ENCODE results near the gene LBR.
A peak's percentile ranks its signal among the peaks of the same experiment; 100 is the strongest.
"Not testable (repeated sequence)": the region's sequence is repeated elsewhere in the genome, so short reads cannot be mapped to it uniquely, and the experiment has no call there.

The LBR gene

DNA sequence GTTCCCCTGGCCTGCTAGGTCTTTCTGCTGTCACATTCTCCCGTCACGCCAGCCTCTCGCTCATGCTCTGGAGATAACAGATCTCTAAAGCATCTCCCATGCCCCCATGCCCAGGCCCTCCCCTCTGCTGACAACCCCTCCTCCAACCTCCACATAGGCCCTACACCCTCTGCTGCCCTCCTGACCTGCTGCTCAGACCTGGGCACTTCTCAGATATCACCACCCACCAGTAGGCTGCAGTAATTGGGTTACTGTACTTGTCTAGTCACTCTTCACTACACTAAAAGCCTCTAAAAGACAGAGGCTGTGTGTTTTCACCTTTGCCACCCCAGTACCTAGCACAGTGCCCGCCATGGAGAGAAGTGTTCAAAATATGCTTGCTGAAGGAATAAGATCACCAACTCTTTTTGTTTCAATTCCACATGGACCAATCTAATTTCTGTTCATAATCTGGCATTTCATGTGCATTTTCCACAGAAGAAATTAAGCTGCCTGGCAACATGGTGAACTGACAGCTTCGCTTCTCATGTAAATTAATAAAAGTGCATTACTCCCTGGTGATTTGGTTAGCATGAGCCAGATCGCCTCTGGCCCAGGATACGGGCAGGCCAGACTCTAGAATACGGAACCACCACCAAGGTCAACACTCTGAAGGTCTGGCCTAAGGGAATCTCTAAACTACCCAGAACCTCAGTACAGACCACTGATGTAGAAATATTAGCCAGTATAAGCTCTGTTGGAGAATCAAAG, 20.7 kb downstream of the LBR start:
- no peak for DNase-seq (ENCODE audit: insufficient read length, low spot score)
- TF ChIP-seq SPI1 (IDR thresholded peaks at IDR 0.05; ENCODE audit: low read depth, low read length), result no peak
- no peak for TF ChIP-seq PAX5 (IDR thresholded peaks at IDR 0.05; ENCODE audit: insufficient read depth, low read length, severe bottlenecking)
- no peak for TF ChIP-seq POLR2AphosphoS5 (IDR thresholded peaks at IDR 0.05; ENCODE audit: low read depth, low read length)
- TF ChIP-seq POU2F2 (IDR thresholded peaks at IDR 0.05; ENCODE audit: low read depth, low read length), result no peak
- TF ChIP-seq POLR2A (IDR thresholded peaks at IDR 0.05; ENCODE audit: low read depth, low read length), result no peak
- no peak for TF ChIP-seq TAF1 (IDR thresholded peaks at IDR 0.05; ENCODE audit: low read depth, low read length)
- no peak for FAIRE-seq

GRCh38 chr1:225400968-225401367, 26.9 kb downstream of the LBR start:
- TF ChIP-seq POU2F2 (IDR thresholded peaks at IDR 0.05; ENCODE audit: low read depth, low read length) (no peak), SPI1 (IDR thresholded peaks at IDR 0.05; ENCODE audit: low read depth, low read length) (no peak), PAX5 (IDR thresholded peaks at IDR 0.05; ENCODE audit: insufficient read depth, low read length, severe bottlenecking) (no peak)
- FAIRE-seq, result peak; percentile 51

DNA sequence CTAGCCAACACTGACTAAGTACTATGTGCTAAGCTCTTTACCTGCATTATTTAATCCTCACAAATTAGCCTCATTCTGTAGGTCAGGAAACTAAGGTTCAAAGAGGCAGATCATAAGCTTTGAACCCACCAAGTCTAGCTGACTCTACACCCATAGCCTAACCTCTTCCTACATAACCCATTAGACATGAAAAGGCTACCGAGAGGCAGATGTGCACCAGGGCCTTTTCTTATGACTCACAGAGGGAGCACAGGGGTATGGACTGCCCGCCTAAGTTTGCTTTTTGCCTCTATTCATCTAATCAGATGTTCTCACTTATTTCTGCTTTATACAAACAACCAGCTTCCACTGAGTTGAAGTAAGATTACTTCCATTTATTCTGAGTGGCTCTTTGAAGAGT, 31.5 kb downstream of the LBR start:
- TF ChIP-seq PAX5 (IDR thresholded peaks at IDR 0.05; ENCODE audit: insufficient read depth, low read length, severe bottlenecking) (no peak), SPI1 (IDR thresholded peaks at IDR 0.05; ENCODE audit: low read depth, low read length) (no peak), POU2F2 (IDR thresholded peaks at IDR 0.05; ENCODE audit: low read depth, low read length) (no peak), TAF1 (IDR thresholded peaks at IDR 0.05; ENCODE audit: low read depth, low read length) (no peak)
- no peak for DNase-seq (ENCODE audit: insufficient read length, low spot score)
- FAIRE-seq, result no peak

More at GRCh38 chr1:225400968-225401367, 26.9 kb downstream of the LBR start:
- DNase-seq (ENCODE audit: insufficient read length, low spot score), result no peak

- DNase-seq (ENCODE audit: insufficient read length, low spot score), result no peak
- TF ChIP-seq PAX5 (IDR thresholded peaks at IDR 0.05; ENCODE audit: insufficient read depth, low read length, severe bottlenecking) (no peak), POLR2A (IDR thresholded peaks at IDR 0.05; ENCODE audit: low read depth, low read length) (no peak), POU2F2 (IDR thresholded peaks at IDR 0.05; ENCODE audit: low read depth, low read length) (no peak), TAF1 (IDR thresholded peaks at IDR 0.05; ENCODE audit: low read depth, low read length) (no peak), SPI1 (IDR thresholded peaks at IDR 0.05; ENCODE audit: low read depth, low read length) (no peak), POLR2AphosphoS5 (IDR thresholded peaks at IDR 0.05; ENCODE audit: low read depth, low read length) (no peak)
- no peak for FAIRE-seq
These were observed 38.0 kb downstream of the LBR start for GRCh38 chr1:225389843-225390242.

DNA sequence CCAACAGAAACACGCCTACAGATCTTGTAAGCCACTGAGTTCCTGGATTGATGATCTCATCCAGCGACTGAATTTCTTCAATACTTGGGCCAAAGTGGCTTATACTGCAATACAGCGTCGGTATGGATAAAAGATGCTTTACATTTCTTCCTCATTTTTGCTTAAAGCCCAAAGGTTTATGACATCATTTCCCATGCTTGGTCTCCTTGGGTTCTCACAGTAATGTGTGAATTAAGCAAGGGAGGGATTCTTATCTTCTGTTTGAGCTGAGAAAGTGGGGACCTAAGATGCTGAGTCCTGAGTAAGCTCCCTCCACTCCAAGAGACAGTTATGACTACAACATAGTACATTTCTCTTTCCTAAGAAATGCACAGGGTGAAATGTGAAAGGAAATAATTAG, 39.5 kb downstream of the LBR start:
- no peak for FAIRE-seq
- no peak for TF ChIP-seq POLR2AphosphoS5 (IDR thresholded peaks at IDR 0.05; ENCODE audit: low read depth, low read length)
- TF ChIP-seq POLR2A (IDR thresholded peaks at IDR 0.05; ENCODE audit: low read depth, low read length), result no peak
- TF ChIP-seq PAX5 (IDR thresholded peaks at IDR 0.05; ENCODE audit: insufficient read depth, low read length, severe bottlenecking), result no peak
- no peak for TF ChIP-seq SPI1 (IDR thresholded peaks at IDR 0.05; ENCODE audit: low read depth, low read length)
- TF ChIP-seq TAF1 (IDR thresholded peaks at IDR 0.05; ENCODE audit: low read depth, low read length), result no peak
- no peak for TF ChIP-seq POU2F2 (IDR thresholded peaks at IDR 0.05; ENCODE audit: low read depth, low read length)
- DNase-seq (ENCODE audit: insufficient read length, low spot score), result no peak

- DNase-seq (ENCODE audit: insufficient read length, low spot score); FAIRE-seq: not testable (repeated sequence)
These were observed 41.0 kb downstream of the LBR start for GRCh38 chr1:225386860-225387259.

DNA sequence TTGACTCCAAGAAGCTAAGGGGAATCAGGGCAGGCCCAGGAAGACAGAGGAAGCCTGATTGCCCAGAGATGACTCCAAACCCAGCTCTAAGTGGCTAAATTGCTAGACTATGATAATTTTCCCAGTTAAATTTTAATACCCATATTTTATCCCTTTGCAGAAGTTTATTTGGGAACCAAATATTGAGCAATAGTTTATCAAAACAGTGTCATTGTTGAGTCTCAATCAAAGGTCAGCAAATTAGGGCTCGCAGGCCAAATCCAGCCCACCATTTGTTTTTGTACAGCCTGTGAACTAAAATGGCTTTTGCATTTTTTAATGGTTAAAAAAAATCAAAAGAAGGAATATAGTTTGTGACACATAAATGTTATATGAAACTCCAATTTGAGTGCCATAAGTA, 47.1 kb downstream of the LBR start:
- TF ChIP-seq POLR2AphosphoS5 (IDR thresholded peaks at IDR 0.05; ENCODE audit: low read depth, low read length) (no peak), PAX5 (IDR thresholded peaks at IDR 0.05; ENCODE audit: insufficient read depth, low read length, severe bottlenecking) (no peak), SPI1 (IDR thresholded peaks at IDR 0.05; ENCODE audit: low read depth, low read length) (no peak), POLR2A (IDR thresholded peaks at IDR 0.05; ENCODE audit: low read depth, low read length) (no peak), POU2F2 (IDR thresholded peaks at IDR 0.05; ENCODE audit: low read depth, low read length) (no peak), TAF1 (IDR thresholded peaks at IDR 0.05; ENCODE audit: low read depth, low read length) (no peak)
- no peak for DNase-seq (ENCODE audit: insufficient read length, low spot score)
- FAIRE-seq, result no peak

GRCh38 chr1:225378880-225379279, 49.0 kb downstream of the LBR start:
- TF ChIP-seq PAX5 (IDR thresholded peaks at IDR 0.05; ENCODE audit: insufficient read depth, low read length, severe bottlenecking) (no peak), POU2F2 (IDR thresholded peaks at IDR 0.05; ENCODE audit: low read depth, low read length) (no peak)
- DNase-seq (ENCODE audit: insufficient read length, low spot score) (no peak), FAIRE-seq (no peak)

- DNase-seq (ENCODE audit: insufficient read length, low spot score), result no peak
- no peak for FAIRE-seq
These were observed 52.8 kb downstream of the LBR start for GRCh38 chr1:225374996-225375395.

GRCh38 chr1:225373155-225373554, 54.7 kb downstream of the LBR start:
- FAIRE-seq (no peak), DNase-seq (ENCODE audit: insufficient read length, low spot score) (no peak)
- TF ChIP-seq SPI1 (IDR thresholded peaks at IDR 0.05; ENCODE audit: low read depth, low read length) (no peak), POLR2AphosphoS5 (IDR thresholded peaks at IDR 0.05; ENCODE audit: low read depth, low read length) (no peak), PAX5 (IDR thresholded peaks at IDR 0.05; ENCODE audit: insufficient read depth, low read length, severe bottlenecking) (no peak), POU2F2 (IDR thresholded peaks at IDR 0.05; ENCODE audit: low read depth, low read length) (no peak), TAF1 (IDR thresholded peaks at IDR 0.05; ENCODE audit: low read depth, low read length) (no peak), POLR2A (IDR thresholded peaks at IDR 0.05; ENCODE audit: low read depth, low read length) (no peak)

More at GRCh38 chr1:225374996-225375395, 52.8 kb downstream of the LBR start:
- TF ChIP-seq POU2F2 (IDR thresholded peaks at IDR 0.05; ENCODE audit: low read depth, low read length) (no peak), TAF1 (IDR thresholded peaks at IDR 0.05; ENCODE audit: low read depth, low read length) (no peak), SPI1 (IDR thresholded peaks at IDR 0.05; ENCODE audit: low read depth, low read length) (no peak), POLR2A (IDR thresholded peaks at IDR 0.05; ENCODE audit: low read depth, low read length) (no peak), PAX5 (IDR thresholded peaks at IDR 0.05; ENCODE audit: insufficient read depth, low read length, severe bottlenecking) (no peak), POLR2AphosphoS5 (IDR thresholded peaks at IDR 0.05; ENCODE audit: low read depth, low read length) (no peak)

Measured in GM12891 (cell line).